Naive thymus-derived CD8-positive, alpha-beta T cell (primary cell): Measurements from ENCODE around the gene HBP1. TPM values are rescaled to one million over a fixed set of nuclear protein-coding genes. Genes with fewer than 3 reads are reported as not detected.
A peak's percentile ranks its signal among the peaks of the same experiment; 100 is the strongest.
"Not testable (repeated sequence)": the region's sequence is repeated elsewhere in the genome, so short reads cannot be mapped to it uniquely, and the experiment has no call there.

ENCODE experiments used
- ATAC-seq, 2 donors: fragments of 150-1000 bp; cut with Tn5 transposase in 1 of 2; sonication (Bioruptor Pico), chemical (Tn5 transposase) in 1 of 2; 1 replicate in 1 of 2; 2 replicates in 1 of 2; pipeline ENCODE4 v1.10.0; 2021; ENCODE audit warnings: mild to moderate bottlenecking in 2 of 2, moderate library complexity in 2 of 2
- POLR2A ChIA-PET: fragments of 350-600 bp; sonication (Branson Sonifier 250); formaldehyde crosslinking; loops from one replicate; lab custom pipeline; 2021; ENCODE audit warnings: antibody characterized with exemption; lab: Charles Lee
- DNase-seq, 10 donors: peaks; one replicate each; pipeline versions ENCODE4 v3.0.0 to v3.0.0-alpha.2; 2020 to 2022
- H3K27ac Mint-ChIP-seq, 10 donors: one replicate each; pipeline ENCODE4 v1.8.0; 2020 to 2022; ENCODE audit warnings: mild to moderate bottlenecking in 10 of 10, mixed read lengths in 10 of 10, moderate library complexity in 4 of 10, inconsistent platforms in 1 of 10
- H3K27me3 Mint-ChIP-seq, 5 donors: one replicate each; pipeline ENCODE4 v1.8.0; 2021 to 2022; ENCODE audit warnings: mixed read lengths in 5 of 5
- H3K36me3 Mint-ChIP-seq, 3 donors: one replicate each; pipeline ENCODE4 v1.8.0; 2020 to 2022; ENCODE audit warnings: mixed read lengths in 3 of 3, mild to moderate bottlenecking in 2 of 3, inconsistent platforms in 1 of 3
- H3K4me1 Mint-ChIP-seq, 4 donors: one replicate each; pipeline ENCODE4 v1.8.0; 2021 to 2022; ENCODE audit warnings: mixed read lengths in 4 of 4
- H3K4me3 Mint-ChIP-seq, 10 donors: one replicate each; pipeline ENCODE4 v1.8.0; 2020 to 2022; ENCODE audit warnings: mild to moderate bottlenecking in 10 of 10, mixed read lengths in 10 of 10, moderate library complexity in 6 of 10, inconsistent platforms in 1 of 10
- H3K9me3 Mint-ChIP-seq, 9 donors: one replicate each; pipeline ENCODE4 v1.8.0; 2020 to 2022; ENCODE audit warnings: mixed read lengths in 9 of 9, mild to moderate bottlenecking in 3 of 9, inconsistent platforms in 1 of 9, moderate library complexity in 1 of 9
- polyA plus RNA-seq, 3 donors: library from polyadenylated mRNA; unstranded; fragments of 300-500 nt; fragmentation: Illumina TruSeq; gene quantifications; one replicate each; pipeline ENCODE4 v1.2.3, GENCODE V29; 2021
- total RNA-seq, 8 experiments: library from RNA in 2 of 8; stranded (reverse) in 2 of 8; gene quantifications; one replicate each; pipeline ENCODE4 v1.2.3 and lab custom pipeline; 2021 to 2026

The HBP1 gene
- 100 to 1,000 TPM; 135 to 136 TPM for total RNA-seq
- 10 to 100 TPM; 49.6 to 55.6 (median 50.3) TPM for polyA plus RNA-seq
- 62.7 to 295 (median 189) reads per million in 6 experiments for total RNA-seq (lab: John Stamatoyannopoulos, UW)

GRCh38 chr7:107168233-107169119 lies at the start of gene HBP1:
HBP1 (plus strand) TSS chr7:107169003; CDS start chr7:107179894, 10,891 bp downstream.
- Mint-ChIP-seq H3K27ac (peak within 1 kb of the TSS; percentile 98 to 100 (median 99)), H3K4me1 (peaks cover 14 to 53% (median 36%) of the 10 kb centered on the region in 4 donors), H3K9me3 (no peaks in the 10 kb centered on the region), H3K27me3 (peaks cover 0 to 6% (median 0%) of the 10 kb centered on the region in 5 donors), H3K36me3 (peaks cover 0 to 17% (median 0%) of the 10 kb centered on the region in 3 donors), H3K4me3 (peak within 1 kb of the TSS; percentile 92 to 99 (median 96))
- POLR2A ChIA-PET: interaction anchor here (0.5 to 4.0 kb wide), 36 partner anchors 8 to 1821 kb away, joined by 3 to 67 read pairs (median 6); partner anchors contain the start of genes CBLL1, CCDC71L, COG5 and DLD
- ATAC-seq (peak; percentile 79 to 83), DNase-seq (peak; percentile 85 to 100 (median 98))

GRCh38 chr7:107119376-107120105 lies 49.3 kb upstream of the HBP1 start:
- H3K9me3 Mint-ChIP-seq: no peaks in the 10 kb centered on the region
- H3K27ac Mint-ChIP-seq: no peak overlapping the region
- DNase-seq: no peak
- POLR2A ChIA-PET: no interaction called here
- H3K36me3 Mint-ChIP-seq: no peaks in the 10 kb centered on the region
- no peak for ATAC-seq
- H3K27me3 Mint-ChIP-seq: no peaks in the 10 kb centered on the region
- no peak overlapping the region for H3K4me3 Mint-ChIP-seq
- no peaks in the 10 kb centered on the region for H3K4me1 Mint-ChIP-seq

DNA sequence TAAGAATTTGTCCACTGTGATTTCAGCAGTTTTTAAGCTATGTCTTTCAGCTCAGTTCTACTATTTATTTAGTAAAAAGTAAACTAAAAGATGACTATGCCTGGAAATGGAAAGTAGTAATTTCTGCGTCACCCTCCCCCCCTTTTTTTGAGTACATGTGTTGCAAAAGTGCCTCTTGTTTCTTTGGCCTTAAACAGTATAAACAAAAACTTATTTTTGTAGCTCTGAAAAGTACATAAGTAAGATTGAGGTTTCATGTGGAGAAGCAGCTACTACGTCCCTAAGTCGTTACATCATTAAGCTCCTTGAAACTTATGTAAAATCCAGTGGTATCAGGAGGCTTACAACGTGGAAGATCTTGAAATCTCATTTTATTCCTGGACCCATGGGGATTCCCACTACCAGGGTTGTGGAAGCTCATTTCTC lies 46.3 kb upstream of the HBP1 start:
- no peak for DNase-seq
- Mint-ChIP-seq H3K27me3 (no peaks in the 10 kb centered on the region), H3K4me1 (peaks cover 14 to 22% (median 19%) of the 10 kb centered on the region in 4 donors), H3K36me3 (no peaks in the 10 kb centered on the region), H3K4me3 (no peak overlapping the region), H3K27ac (no peak overlapping the region), H3K9me3 (no peaks in the 10 kb centered on the region)
- ATAC-seq: no peak
- POLR2A ChIA-PET: interaction anchor here (0.6 kb wide), 1 partner anchor 442 kb away, joined by 3 read pairs; no protein-coding TSS in a partner anchor

- Mint-ChIP-seq H3K27me3 (no peaks in the 10 kb centered on the region), H3K36me3 (no peaks in the 10 kb centered on the region), H3K9me3 (no peaks in the 10 kb centered on the region), H3K27ac (no peak overlapping the region), H3K4me3 (no peak overlapping the region), H3K4me1 (peaks cover 14 to 30% (median 22%) of the 10 kb centered on the region in 4 donors)
- no peak for ATAC-seq
- no peak for DNase-seq
- POLR2A ChIA-PET: no interaction called here
These were observed 45.4 kb upstream of the HBP1 start for GRCh38 chr7:107123392-107123791.

DNA sequence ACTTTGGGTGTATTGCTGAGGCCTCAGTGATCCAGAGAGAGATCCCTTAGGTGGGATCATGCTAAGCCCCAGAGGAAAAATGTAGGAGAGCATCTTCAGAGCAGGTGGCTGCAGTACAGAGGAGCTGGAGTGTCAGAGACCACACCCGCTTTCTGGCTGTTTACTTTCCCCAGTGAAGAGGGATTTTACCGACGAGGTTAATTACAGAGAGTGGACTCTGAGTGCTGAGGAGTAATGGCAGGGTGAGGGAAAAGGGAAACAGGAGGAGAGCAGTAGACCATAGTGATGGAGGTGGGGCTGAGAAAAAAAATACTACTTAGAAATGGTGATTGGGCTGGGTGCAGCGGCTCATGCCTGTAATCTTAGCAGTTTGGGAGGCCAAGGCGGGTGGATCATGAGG lies 43.3 kb upstream of the HBP1 start:
- DNase-seq: no peak
- no peaks in the 10 kb centered on the region for H3K36me3 Mint-ChIP-seq
- H3K9me3 Mint-ChIP-seq: no peaks in the 10 kb centered on the region
- H3K4me3 Mint-ChIP-seq: peak overlapping the region; percentile 63 to 90 (median 83)
- no peak for ATAC-seq
- H3K27ac Mint-ChIP-seq: peak overlapping the region; percentile 87 to 96 (median 94)
- H3K4me1 Mint-ChIP-seq: peaks cover 14 to 31% (median 22%) of the 10 kb centered on the region in 4 donors
- POLR2A ChIA-PET: interaction anchor here (0.6 to 1.5 kb wide), 5 partner anchors 21 to 840 kb away, joined by 4 to 8 read pairs (median 5); partner anchors contain the start of gene NAMPT
- no peaks in the 10 kb centered on the region for H3K27me3 Mint-ChIP-seq

DNA sequence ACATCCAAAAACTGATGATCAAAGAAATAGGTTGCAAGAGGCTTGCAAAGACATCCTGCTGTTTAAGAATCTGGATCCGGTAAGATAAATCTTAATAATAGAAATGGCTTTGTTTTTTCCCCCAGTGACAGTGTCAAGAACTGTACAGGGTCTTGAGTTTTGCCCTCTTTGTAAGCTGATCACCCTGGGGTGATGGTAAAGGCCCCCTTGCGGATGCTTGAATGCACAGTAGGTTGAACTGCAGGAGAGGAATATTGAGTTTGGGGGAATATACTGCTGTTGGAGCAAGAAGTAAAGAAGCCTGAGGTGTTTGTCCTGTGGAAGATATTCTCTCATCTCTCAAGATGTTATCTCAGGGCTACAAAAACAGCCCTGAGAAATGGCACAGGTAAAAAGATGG lies 40.6 kb upstream of the HBP1 start:
- H3K36me3 Mint-ChIP-seq: no peaks in the 10 kb centered on the region
- POLR2A ChIA-PET: no interaction called here
- no peak for ATAC-seq
- DNase-seq: no peak
- H3K4me3 Mint-ChIP-seq: no peak overlapping the region
- H3K27me3 Mint-ChIP-seq: peaks cover 0 to 2% (median 0%) of the 10 kb centered on the region in 5 donors
- H3K4me1 Mint-ChIP-seq: peaks cover 14 to 31% (median 22%) of the 10 kb centered on the region in 4 donors
- H3K9me3 Mint-ChIP-seq: no peaks in the 10 kb centered on the region
- H3K27ac Mint-ChIP-seq: peak overlapping the region in 1 of 10 donors; percentile 9

GRCh38 chr7:107128748-107129147 lies 40.1 kb upstream of the HBP1 start:
- ATAC-seq: no peak
- Mint-ChIP-seq H3K9me3 (no peaks in the 10 kb centered on the region), H3K4me3 (no peak overlapping the region), H3K27me3 (peaks cover 0 to 2% (median 0%) of the 10 kb centered on the region in 5 donors), H3K4me1 (peaks cover 14 to 31% (median 22%) of the 10 kb centered on the region in 4 donors), H3K36me3 (no peaks in the 10 kb centered on the region), H3K27ac (no peak overlapping the region)
- POLR2A ChIA-PET: no interaction called here
- no peak for DNase-seq

DNA sequence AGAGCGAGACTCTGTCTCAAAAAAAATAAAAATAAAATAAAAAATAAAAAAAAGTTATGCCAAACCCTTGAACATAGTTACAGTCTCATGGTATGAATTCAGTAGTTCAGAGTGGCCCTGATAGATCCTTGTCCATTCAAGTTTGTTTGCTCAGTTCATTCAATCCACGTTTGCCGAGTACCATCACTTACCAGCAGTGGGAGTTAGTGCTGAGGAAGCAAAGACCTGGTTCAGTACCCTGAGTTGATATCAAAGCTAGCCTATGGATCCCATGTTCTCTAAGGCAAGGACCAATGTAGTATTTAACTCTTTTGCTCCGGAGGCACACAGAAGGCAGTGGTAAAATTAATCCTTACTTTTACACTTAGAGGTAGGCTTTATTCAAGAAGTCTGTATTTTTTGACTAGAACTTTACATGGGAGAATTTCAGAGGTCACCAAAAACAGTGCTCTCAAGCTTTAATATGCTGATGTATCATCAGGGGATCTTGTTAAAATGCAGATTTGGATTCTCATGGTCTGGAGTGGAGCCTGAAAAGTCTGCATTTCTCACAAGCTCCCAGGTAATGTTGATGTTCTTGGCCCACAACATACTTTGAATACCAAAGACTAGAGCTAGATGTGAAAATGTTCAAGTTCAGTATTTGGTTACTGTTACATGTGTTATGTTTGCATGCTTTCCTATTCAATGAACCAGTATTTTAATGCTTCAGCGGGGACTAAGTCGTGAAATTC lies 38.1 kb upstream of the HBP1 start:
- H3K9me3 Mint-ChIP-seq: no peaks in the 10 kb centered on the region
- no peak overlapping the region for H3K27ac Mint-ChIP-seq
- no peak overlapping the region for H3K4me3 Mint-ChIP-seq
- DNase-seq: no peak
- no peaks in the 10 kb centered on the region for H3K36me3 Mint-ChIP-seq
- POLR2A ChIA-PET: no interaction called here
- peaks cover 0 to 2% (median 0%) of the 10 kb centered on the region in 5 donors for H3K27me3 Mint-ChIP-seq
- ATAC-seq: no peak
- peaks cover 10 to 24% (median 16%) of the 10 kb centered on the region in 4 donors for H3K4me1 Mint-ChIP-seq

DNA sequence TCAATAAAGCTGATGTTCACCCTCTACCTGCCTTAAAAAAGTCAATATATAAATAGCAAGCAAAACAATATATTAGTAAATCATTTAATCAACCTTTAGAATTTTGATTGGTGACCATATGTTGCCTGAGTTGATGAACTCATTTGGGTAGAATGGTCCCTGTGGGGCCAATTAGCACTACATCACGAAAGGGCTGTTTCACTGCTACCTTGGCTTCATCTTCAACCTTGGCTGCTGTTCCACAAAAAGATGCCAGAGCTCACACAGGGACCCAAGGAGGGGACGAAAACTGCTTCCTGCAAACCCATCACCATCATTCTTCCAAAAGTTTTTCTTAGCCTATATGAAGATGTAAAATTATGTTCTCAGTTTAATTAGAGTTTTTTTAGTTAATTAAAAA lies 35.4 kb upstream of the HBP1 start:
- Mint-ChIP-seq H3K27me3 (peaks cover 0 to 2% (median 0%) of the 10 kb centered on the region in 5 donors), H3K4me1 (peaks cover 0 to under 1% (median 0%) of the 10 kb centered on the region in 4 donors), H3K27ac (no peak overlapping the region), H3K9me3 (no peaks in the 10 kb centered on the region), H3K4me3 (no peak overlapping the region), H3K36me3 (no peaks in the 10 kb centered on the region)
- POLR2A ChIA-PET: no interaction called here
- ATAC-seq (no peak), DNase-seq (no peak)

GRCh38 chr7:107138696-107139420 lies 29.9 kb upstream of the HBP1 start:
- DNase-seq (no peak), ATAC-seq (no peak)
- POLR2A ChIA-PET: no interaction called here
- no peaks in the 10 kb centered on the region for H3K9me3 Mint-ChIP-seq
- H3K36me3 Mint-ChIP-seq: no peaks in the 10 kb centered on the region
- H3K27ac Mint-ChIP-seq: no peak overlapping the region
- no peaks in the 10 kb centered on the region for H3K4me1 Mint-ChIP-seq
- H3K27me3 Mint-ChIP-seq: peaks cover 0 to 2% (median 0%) of the 10 kb centered on the region in 5 donors
- no peak overlapping the region for H3K4me3 Mint-ChIP-seq

DNA sequence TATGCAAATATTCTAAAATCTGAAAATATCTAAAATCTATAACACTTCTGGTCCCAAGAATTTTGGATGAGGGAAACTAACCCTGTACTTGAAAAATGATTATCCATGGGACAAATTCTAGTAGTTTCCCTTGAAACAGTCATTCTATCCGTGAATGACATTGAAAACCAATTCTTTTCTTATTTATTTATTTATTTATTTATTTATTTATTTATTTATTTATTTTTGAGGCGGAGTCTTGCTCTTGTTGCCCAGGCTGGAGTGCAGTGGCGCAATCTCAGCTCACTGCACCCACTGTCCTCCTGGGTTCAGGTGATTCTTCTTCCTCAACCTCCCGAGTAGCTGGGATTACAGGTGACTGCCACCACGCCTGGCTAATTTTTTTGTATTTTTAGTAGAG lies 24.9 kb upstream of the HBP1 start:
- H3K9me3 Mint-ChIP-seq, DNase-seq, H3K4me1 Mint-ChIP-seq, H3K4me3 Mint-ChIP-seq, ATAC-seq, H3K27ac Mint-ChIP-seq, H3K27me3 Mint-ChIP-seq, POLR2A ChIA-PET, H3K36me3 Mint-ChIP-seq: not testable (repeated sequence)
